HepG2 (cell line): Measurements from ENCODE around the gene EMILIN1. TPM values are rescaled to one million over a fixed set of nuclear protein-coding genes. Genes with fewer than 3 reads are reported as not detected.

Experiments used
- ATAD3A ChIP-seq: sonication (generic); formaldehyde crosslinking; IDR thresholded peaks from 2 replicates; pipeline ENCODE4 v1.4.0; 2020; ENCODE audit warnings: missing genetic modification reagents
- CCAR2 ChIP-seq: fragments of 200-400 bp; formaldehyde crosslinking; optimal IDR thresholded peaks from 2 replicates; pipeline ENCODE3; 2018; ENCODE audit warnings: low read depth, mild to moderate bottlenecking, low read length, moderate library complexity
- CEBPB ChIP-seq: IDR thresholded peaks from 2 replicates; pipeline ENCODE4 v1.6.1; 2011; ENCODE audit warnings: low read depth, low read length, improper control_type of control experiment, borderline replicate concordance
- CENPT ChIP-seq: sonication (generic); formaldehyde crosslinking; IDR thresholded peaks from 2 replicates; pipeline ENCODE4 v1.8.0; 2022; ENCODE audit warnings: low read depth, mild to moderate bottlenecking, moderate library complexity, missing genetic modification reagents
- CENPX ChIP-seq: sonication (generic); formaldehyde crosslinking; IDR thresholded peaks from 2 replicates; pipeline ENCODE4 v1.9.0; 2021; ENCODE audit warnings: mild to moderate bottlenecking, missing genetic modification reagents, moderate library complexity
- EP300 ChIP-seq, 3 experiments: sonication (generic) in 1 of 3; formaldehyde crosslinking in 1 of 3; IDR thresholded peaks; 2 replicates each; pipeline versions ENCODE4 v1.5.1 to v1.6.1; 2011 to 2020; ENCODE audit warnings: low read depth in 2 of 3, low read length in 2 of 3, borderline replicate concordance in 1 of 3, improper control_type of control experiment in 1 of 3, mild to moderate bottlenecking in 1 of 3, missing genetic modification reagents in 1 of 3, moderate library complexity in 1 of 3
- HMGXB3 ChIP-seq: sonication (generic); formaldehyde crosslinking; IDR thresholded peaks from 2 replicates; pipeline ENCODE4 v1.4.0; 2020; ENCODE audit warnings: missing genetic modification reagents, borderline replicate concordance
- PBX2 ChIP-seq: IDR thresholded peaks from 2 replicates; pipeline ENCODE4 v1.6.1; 2016; ENCODE audit warnings: control low read depth
- REPIN1 ChIP-seq: sonication (generic); formaldehyde crosslinking; IDR thresholded peaks from 2 replicates; pipeline ENCODE4 v1.8.0; 2022; ENCODE audit warnings: missing genetic modification reagents, low read depth, mild to moderate bottlenecking, borderline replicate concordance
- YEATS2 ChIP-seq: sonication (generic); formaldehyde crosslinking; IDR thresholded peaks from 2 replicates; pipeline ENCODE4 v1.4.0; 2020; ENCODE audit warnings: missing genetic modification reagents, borderline replicate concordance
- YY1 ChIP-seq: IDR thresholded peaks from 2 replicates; pipeline ENCODE4 v1.6.1; 2011; ENCODE audit warnings: low read length, low read depth, moderate library complexity, mild to moderate bottlenecking; ENCODE audit not compliant: insufficient read depth, insufficient replicate concordance
- ZFP36L2 ChIP-seq: sonication (generic); formaldehyde crosslinking; IDR thresholded peaks from 2 replicates; pipeline ENCODE4 v1.4.0; 2020; ENCODE audit warnings: missing genetic modification reagents
- ZFP41 ChIP-seq: sonication (generic); formaldehyde crosslinking; IDR thresholded peaks from 2 replicates; pipeline ENCODE4 v1.4.0; 2020; ENCODE audit warnings: mild to moderate bottlenecking, missing genetic modification reagents, borderline replicate concordance
- ZNF12 ChIP-seq: sonication (generic); formaldehyde crosslinking; IDR thresholded peaks from 2 replicates; pipeline ENCODE4 v1.5.0; 2020; ENCODE audit warnings: missing genetic modification reagents
- ZNF263 ChIP-seq: sonication (generic); formaldehyde crosslinking; IDR thresholded peaks from 2 replicates; pipeline ENCODE4 v1.4.0; 2020; ENCODE audit warnings: missing genetic modification reagents
- ZNF569 ChIP-seq: sonication (generic); formaldehyde crosslinking; IDR thresholded peaks from 2 replicates; pipeline ENCODE4 v1.5.0; 2020; ENCODE audit warnings: mild to moderate bottlenecking, missing genetic modification reagents, moderate library complexity, borderline replicate concordance
- ZNF619 ChIP-seq: sonication (generic); formaldehyde crosslinking; IDR thresholded peaks from 2 replicates; pipeline ENCODE4 v1.4.0; 2020; ENCODE audit warnings: mild to moderate bottlenecking, missing genetic modification reagents
- ZNF670 ChIP-seq: sonication (generic); formaldehyde crosslinking; IDR thresholded peaks from 2 replicates; pipeline ENCODE4 v1.8.0; 2022; ENCODE audit warnings: mild to moderate bottlenecking, missing genetic modification reagents, borderline replicate concordance
- ZNF749 ChIP-seq: sonication (generic); formaldehyde crosslinking; IDR thresholded peaks from 2 replicates; pipeline ENCODE4 v1.8.0; 2022; ENCODE audit warnings: mild to moderate bottlenecking, missing genetic modification reagents, moderate library complexity, borderline replicate concordance
- polyA plus RNA-seq, 8 experiments: library from polyadenylated mRNA; depleted of rRNA in 3 of 8; stranded (reverse) in 7 of 8; unstranded in 1 of 8; fragments of >200 nt; fragmentation: Illumina TruSeq in 4 of 8; extraction: Trizol in 4 of 8; gene quantifications; 2 replicates each; pipeline versions ENCODE4 v1.2.1 to v1.2.3, GENCODE V29; 2011 to 2016; ENCODE audit warnings: low read depth in 4 of 8, missing spikeins in 1 of 8, mixed read lengths in 1 of 8; ENCODE audit not compliant: insufficient read depth in 1 of 8
- total RNA-seq, 5 experiments: library from RNA; depleted of rRNA; stranded (reverse); fragments of >200 nt; fragmentation: Illumina TruSeq; extraction: Trizol; gene quantifications; 2 replicates each; pipeline ENCODE4 v1.2.3, GENCODE V29; 2016; ENCODE audit warnings: low read depth in 1 of 5
- TF ChIP-seq, protein P1 (sequence below): sonication (generic); formaldehyde crosslinking; IDR thresholded peaks from 2 replicates; pipeline ENCODE4 v1.4.0; 2020; ENCODE audit warnings: mild to moderate bottlenecking, missing genetic modification reagents
- TF ChIP-seq, protein P2 (sequence below): sonication (generic); formaldehyde crosslinking; IDR thresholded peaks from 2 replicates; pipeline ENCODE4 v1.8.0; 2023; ENCODE audit warnings: mild to moderate bottlenecking, missing genetic modification reagents

EMILIN1 gene
- total and polyA plus RNA-seq, 2 of the 13 experiments (the other 11 are each of a cell fraction or from before 2014, with no cell fraction given), result 8.1 to 9.7 TPM

- TF ChIP-seq PBX2 (CRISPR knock-in tag), result no peak
- no peak for TF ChIP-seq ZFP41 (CRISPR knock-in tag)
- TF ChIP-seq ZNF12 (CRISPR knock-in tag), result 0 out of 2 replicates have a peak, but pooled peaks have one; percentile 11
- no peak for TF ChIP-seq CENPT
- no peak for TF ChIP-seq CCAR2
- peak; percentile 87 for TF ChIP-seq YY1
- peak in 1 of 2 experiments; percentile 4; a peak in 1 of 4 replicates for TF ChIP-seq EP300 (IDR thresholded peaks at IDR 0.05; ENCODE audit: low read depth in 2 of 2, low read length in 2 of 2)
- no peak for TF ChIP-seq EP300 (CRISPR knock-in tag; IDR thresholded peaks at IDR 0.05; ENCODE audit: borderline replicate concordance)
- TF ChIP-seq, protein P1, sequence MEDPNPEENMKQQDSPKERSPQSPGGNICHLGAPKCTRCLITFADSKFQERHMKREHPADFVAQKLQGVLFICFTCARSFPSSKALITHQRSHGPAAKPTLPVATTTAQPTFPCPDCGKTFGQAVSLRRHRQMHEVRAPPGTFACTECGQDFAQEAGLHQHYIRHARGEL (CRISPR knock-in tag), result no peak
- TF ChIP-seq ATAD3A, result no peak
- TF ChIP-seq ZNF619 (CRISPR knock-in tag), result peak; percentile 34; the same call in 1 of the 2 replicates
- peak; percentile 72 for TF ChIP-seq ZNF670 (CRISPR knock-in tag)
- TF ChIP-seq, protein P2, sequence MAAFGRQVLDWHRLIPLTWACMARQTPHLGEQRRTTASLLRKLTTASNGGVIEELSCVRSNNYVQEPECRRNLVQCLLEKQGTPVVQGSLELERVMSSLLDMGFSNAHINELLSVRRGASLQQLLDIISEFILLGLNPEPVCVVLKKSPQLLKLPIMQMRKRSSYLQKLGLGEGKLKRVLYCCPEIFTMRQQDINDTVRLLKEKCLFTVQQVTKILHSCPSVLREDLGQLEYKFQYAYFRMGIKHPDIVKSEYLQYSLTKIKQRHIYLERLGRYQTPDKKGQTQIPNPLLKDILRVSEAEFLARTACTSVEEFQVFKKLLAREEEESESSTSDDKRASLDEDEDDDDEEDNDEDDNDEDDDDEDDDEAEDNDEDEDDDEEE (CRISPR knock-in tag), result peak; percentile 90; the same call in 1 of the 2 replicates
- TF ChIP-seq CEBPB, result no peak
- peak; percentile 80; the same call in 1 of the 2 replicates for TF ChIP-seq YEATS2 (CRISPR knock-in tag)
- TF ChIP-seq ZNF749 (CRISPR knock-in tag), result peak; percentile 69; the same call in 1 of the 2 replicates
- TF ChIP-seq ZNF263 (CRISPR knock-in tag), result 0 out of 2 replicates have a peak, but pooled peaks have one; percentile 16
- no peak for TF ChIP-seq CENPX (CRISPR knock-in tag)
- peak; percentile 82; the same call in 1 of the 2 replicates for TF ChIP-seq REPIN1 (CRISPR knock-in tag)
- TF ChIP-seq ZNF569 (CRISPR knock-in tag), result no peak
- no peak for TF ChIP-seq ZFP36L2 (CRISPR knock-in tag)
- TF ChIP-seq HMGXB3 (CRISPR knock-in tag), result no peak
These were observed 45.7 kb upstream of the EMILIN1 start, which contains the start of gene TMEM214 (continued) for GRCh38 chr2:27032495-27033252.
